ENCODE data around the gene STK11.

STK11 gene

GRCh38 chr19:1239796-1240737 lies 34.5 kb downstream of the STK11 start:
- peak overlapping the region; percentile 32 for H3K4me3 ChIP-seq (replicated peaks; ENCODE audit: low read depth, low read length)

GRCh38 chr19:1240925-1241324 lies 35.3 kb downstream of the STK11 start:
- no peak for TF ChIP-seq CTCF (IDR thresholded peaks at IDR 0.05; ENCODE audit: low read depth, low read length, missing control alignments)
- DNase-seq (ENCODE audit: extremely low read depth, low read depth): no peak
- H3K4me3 ChIP-seq (replicated peaks; ENCODE audit: low read depth, low read length): peak overlapping the region; percentile 79

More at GRCh38 chr19:1239796-1240737, 34.5 kb downstream of the STK11 start:
- DNase-seq (ENCODE audit: extremely low read depth, low read depth): no peak
- peak; percentile 51 for TF ChIP-seq CTCF (IDR thresholded peaks at IDR 0.05; ENCODE audit: low read depth, low read length, missing control alignments)

- no peak for DNase-seq (ENCODE audit: extremely low read depth, low read depth)
- H3K4me3 ChIP-seq (replicated peaks; ENCODE audit: low read depth, low read length): peak within 1 kb of the TSS; percentile 79
- no peak for TF ChIP-seq CTCF (IDR thresholded peaks at IDR 0.05; ENCODE audit: low read depth, low read length, missing control alignments)
These were observed 36.0 kb downstream of the STK11 start, which contains the start of gene ATP5F1D for GRCh38 chr19:1241417-1242095. Gene ATP5F1D (plus strand): TSS chr19:1241751. CDS start chr19:1241851, 100 bp downstream.

GRCh38 chr19:1243768-1244692 lies 38.5 kb downstream of the STK11 start:
- H3K4me3 ChIP-seq (replicated peaks; ENCODE audit: low read depth, low read length): peak overlapping the region; percentile 79
- DNase-seq (ENCODE audit: extremely low read depth, low read depth): no peak
- peak; percentile 92 for TF ChIP-seq CTCF (IDR thresholded peaks at IDR 0.05; ENCODE audit: low read depth, low read length, missing control alignments)

GRCh38 chr19:1244693-1245451 lies 39.3 kb downstream of the STK11 start:
- no peak for DNase-seq (ENCODE audit: extremely low read depth, low read depth)
- H3K4me3 ChIP-seq (replicated peaks; ENCODE audit: low read depth, low read length): peak overlapping the region; percentile 79
- TF ChIP-seq CTCF (IDR thresholded peaks at IDR 0.05; ENCODE audit: low read depth, low read length, missing control alignments): no peak

Measured in HFF-Myc (cell line).